GM21528 (cell line): ENCODE data around the gene KRTAP9-7.
"Not testable (repeated sequence)": the region's sequence is repeated elsewhere in the genome, so short reads cannot be mapped to it uniquely, and the experiment has no call there.

Source experiments
- ATAC-seq: cut with Tn5 transposase; IDR thresholded peaks from one replicate; pipeline ENCODE4 v1.9.1; 2021; ENCODE audit warnings: mild to moderate bottlenecking, moderate library complexity; ENCODE audit not compliant: unreplicated experiment, low FRiP score

The KRTAP9-7 gene

GRCh38 chr17:41267711-41268110, 7.8 kb upstream of the KRTAP9-7 start:
- no peak for ATAC-seq

- not testable (repeated sequence) for ATAC-seq
Observed at GRCh38 chr17:41271323-41271722, 4.2 kb upstream of the KRTAP9-7 start.

- ATAC-seq, result no peak
Observed at GRCh38 chr17:41271858-41272257, 3.6 kb upstream of the KRTAP9-7 start.

GRCh38 chr17:41278176-41278955, 2.9 kb downstream of the KRTAP9-7 start:
- no peak for ATAC-seq

DNA sequence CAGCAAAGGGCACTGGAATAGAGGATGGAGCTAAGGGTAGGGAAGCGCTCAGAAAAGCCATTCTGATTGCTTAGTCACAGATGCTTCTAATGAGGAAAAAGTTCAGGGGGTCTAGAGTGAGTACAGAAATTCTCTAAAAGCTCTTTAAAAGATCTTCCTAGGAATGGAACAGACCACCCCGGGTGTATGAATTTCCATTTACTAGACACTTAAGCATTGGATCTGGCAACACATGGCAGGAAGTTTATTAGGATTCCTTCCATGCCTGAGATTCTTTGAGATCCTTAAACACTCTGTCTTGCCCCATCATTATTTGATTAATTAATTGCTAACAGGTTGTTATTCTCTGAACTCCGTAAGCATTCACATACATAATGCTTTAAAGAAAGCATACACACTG, 8.5 kb downstream of the KRTAP9-7 start:
- ATAC-seq, result no peak

- ATAC-seq, result no peak
Observed at GRCh38 chr17:41284546-41284945, 9.0 kb downstream of the KRTAP9-7 start.

GRCh38 chr17:41287050-41287449, 11.6 kb downstream of the KRTAP9-7 start:
- ATAC-seq, result no peak

GRCh38 chr17:41294016-41294415, 18.5 kb downstream of the KRTAP9-7 start:
- no peak for ATAC-seq

DNA sequence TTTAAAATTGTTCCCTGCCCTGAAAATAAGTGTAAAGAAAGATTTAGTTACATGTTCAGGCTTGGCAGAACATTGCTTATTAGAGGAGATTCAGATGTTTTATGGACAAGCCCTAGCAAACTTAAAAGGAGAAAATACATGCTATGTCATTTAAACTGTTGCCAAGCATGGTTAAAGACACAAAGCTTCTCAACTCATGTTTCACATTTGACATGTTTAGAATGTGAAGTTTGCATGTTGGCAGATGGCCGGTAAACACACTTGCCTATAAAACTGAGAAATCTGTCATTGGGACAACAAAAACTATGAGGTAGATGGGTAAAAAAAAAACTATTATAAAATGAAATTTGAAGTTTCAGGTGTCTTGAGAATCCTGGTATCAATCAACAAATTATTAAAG, 21.3 kb downstream of the KRTAP9-7 start:
- no peak for ATAC-seq

DNA sequence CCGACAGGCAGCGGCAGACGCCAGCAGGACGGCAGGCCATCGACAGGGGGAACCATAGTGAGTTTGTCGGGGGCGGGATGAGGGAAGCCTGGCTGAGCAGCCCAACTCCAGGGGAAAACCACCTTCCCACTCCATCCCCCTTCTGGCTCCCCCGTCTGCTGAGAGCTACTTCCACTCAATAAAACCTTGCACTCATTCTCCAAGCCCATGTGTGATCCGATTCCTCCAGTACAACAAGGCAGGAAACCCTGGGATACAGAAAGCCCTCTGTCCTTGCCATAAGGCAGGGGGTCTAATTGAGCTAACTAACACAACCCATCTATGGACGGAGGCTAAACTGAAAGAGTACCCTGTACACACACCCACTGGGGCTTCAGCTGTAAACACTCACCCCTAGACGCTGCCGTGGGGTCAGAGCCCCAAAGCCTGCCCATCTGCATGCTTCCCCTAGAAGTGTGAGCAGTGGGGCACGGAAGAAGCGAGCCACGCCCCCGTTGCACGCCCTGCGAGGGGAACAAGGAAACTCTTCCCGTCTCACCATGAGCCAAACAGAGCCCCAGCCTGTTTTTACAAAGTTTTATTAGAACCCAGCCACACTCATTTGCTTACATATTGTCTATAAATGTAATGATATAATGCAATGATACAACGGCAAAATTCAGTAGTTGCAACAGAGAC, 23.1 kb downstream of the KRTAP9-7 start:
- ATAC-seq, result no peak

DNA sequence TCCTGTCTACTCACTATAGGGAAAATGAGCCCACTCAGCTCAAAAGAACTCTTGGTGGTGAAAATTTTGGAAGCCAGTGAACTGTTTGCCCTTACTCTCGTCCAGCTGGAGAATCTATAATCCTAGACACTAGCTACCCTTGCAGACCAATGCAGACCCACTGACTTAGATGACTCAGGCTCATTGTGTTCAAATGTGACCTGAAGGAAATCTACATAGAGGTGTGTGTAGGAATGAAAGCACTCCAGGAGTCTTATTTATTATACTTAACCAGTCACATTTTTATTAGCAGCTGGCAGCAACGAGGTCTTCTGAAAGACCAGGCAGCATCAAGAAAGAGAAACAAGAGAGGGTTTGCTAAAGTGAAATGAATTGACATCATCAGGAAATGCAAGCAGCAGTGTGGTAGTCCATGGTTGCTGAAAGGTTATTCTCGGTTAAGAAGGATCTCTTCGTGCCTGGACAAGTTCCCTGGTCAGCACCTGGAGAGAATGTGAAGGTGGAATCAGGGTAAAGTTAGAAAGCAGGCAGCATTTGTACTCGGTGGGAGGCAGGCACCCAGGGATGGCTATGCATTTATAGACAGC, 25.8 kb downstream of the KRTAP9-7 start:
- no peak for ATAC-seq

DNA sequence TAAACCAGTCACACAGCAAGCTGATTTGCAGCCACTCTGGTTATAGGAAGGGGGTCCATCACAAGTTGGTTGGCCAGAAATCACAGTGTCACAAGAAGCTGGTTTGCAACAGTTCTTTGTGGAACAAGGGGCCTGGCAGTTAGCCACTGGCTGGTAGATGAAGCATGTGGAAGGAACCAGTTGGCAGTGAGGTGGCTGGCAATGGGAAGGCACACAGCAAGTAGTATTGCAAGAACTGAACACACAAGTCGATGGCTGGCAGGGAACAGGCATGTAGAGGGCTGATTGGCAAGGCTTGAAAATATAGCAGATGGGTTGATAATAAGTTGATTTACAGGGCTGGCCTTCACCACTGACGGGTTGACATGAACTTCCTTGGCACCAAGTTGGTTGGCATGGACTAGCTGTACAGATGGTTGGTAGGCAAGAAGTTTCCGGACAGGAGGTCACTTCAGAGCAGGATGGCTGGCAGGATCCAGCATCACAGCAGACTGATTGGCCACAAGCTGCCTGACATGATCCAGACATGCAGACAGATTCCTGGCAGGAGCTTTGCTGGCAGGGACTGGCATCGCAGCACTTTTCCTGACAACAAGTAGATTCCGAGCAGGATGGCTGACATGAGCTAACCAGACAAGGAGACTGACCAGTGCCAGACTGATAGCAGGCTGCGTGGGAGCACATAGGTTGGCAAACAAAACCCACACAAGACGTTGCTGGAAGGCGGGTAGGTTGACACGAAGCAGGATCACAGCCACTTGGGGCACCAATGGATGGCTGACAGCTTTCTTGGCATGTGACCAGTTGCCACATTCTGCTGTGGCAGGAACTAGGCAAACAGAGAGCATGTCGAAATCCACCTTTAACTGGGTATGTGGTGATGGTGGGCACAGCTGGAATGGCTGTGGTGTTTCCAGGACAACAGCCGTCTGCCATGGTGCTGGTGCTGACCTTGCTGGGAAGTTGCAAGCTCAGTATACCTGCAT, 26.7 kb downstream of the KRTAP9-7 start, which contains the start of gene KRTAP29-1:
Gene KRTAP29-1 (minus strand): TSS at position 936 of the 986 bp plus-strand sequence. CDS start 0 bp downstream, at position 936.
- ATAC-seq, result no peak

- ATAC-seq, result no peak
Observed at GRCh38 chr17:41302981-41303380, 27.5 kb downstream of the KRTAP9-7 start.

DNA sequence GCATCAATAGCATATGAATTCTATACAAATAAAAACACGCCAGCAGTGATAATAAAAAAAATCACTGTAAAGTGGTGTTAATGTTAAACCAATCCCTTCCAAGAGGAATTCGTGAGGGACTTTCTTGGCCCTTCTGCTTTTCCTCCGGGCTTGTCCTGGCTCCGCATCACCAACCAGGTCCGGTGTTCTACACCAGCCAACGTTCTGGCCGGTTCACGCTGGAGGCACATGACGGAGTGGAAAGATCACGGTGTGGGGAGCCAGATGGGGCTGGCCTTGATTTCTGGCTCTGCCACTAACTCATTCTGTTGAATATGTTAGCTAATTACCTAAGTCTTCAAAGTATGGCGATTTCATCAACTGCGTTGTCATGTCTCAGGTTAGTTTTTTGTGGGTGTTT, 28.6 kb downstream of the KRTAP9-7 start:
- no peak for ATAC-seq

DNA sequence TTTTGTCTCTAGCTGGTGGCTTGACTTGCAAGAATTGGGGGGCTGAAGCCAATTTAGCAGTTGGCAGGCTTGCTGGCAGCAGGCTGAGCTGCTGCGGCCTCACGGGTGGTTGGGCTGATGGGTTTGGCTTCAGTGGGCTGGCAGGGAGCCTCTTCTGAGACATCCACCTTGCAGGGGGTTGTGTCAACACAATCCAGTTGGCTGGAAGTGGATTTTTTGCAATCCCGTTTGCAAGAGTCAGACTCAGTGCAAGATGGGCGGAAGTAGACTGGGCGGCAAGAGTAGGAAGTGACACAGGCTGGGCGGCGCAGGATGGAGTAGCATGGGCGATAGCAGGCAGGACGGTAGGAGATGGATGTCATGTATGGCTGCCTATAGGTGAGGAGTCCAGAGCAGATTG, 32.1 kb downstream of the KRTAP9-7 start:
- no peak for ATAC-seq

GRCh38 chr17:41308251-41308917, 32.9 kb downstream of the KRTAP9-7 start:
- no peak for ATAC-seq

DNA sequence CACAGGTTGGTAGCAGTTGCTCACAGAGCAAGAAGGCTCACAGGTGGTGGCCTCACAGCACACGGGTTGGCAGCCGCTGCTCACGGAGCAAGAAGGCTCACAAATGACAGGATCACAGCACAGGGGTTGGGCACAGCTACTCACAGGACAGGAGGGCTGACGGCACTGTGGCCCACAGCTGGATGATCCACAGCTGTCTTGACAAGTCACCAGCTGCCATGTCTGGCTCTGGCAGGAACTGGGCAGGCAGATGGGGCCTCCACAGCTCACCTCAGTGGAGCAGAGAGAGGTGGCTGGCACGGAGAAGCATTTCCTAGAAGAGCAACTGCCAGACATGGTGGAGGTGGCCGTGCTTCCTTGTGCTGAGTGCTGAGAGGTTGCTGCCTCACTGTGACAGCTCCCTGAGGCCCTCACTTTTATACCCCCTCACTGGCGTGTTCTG, 33.4 kb downstream of the KRTAP9-7 start, which contains the start of gene KRTAP16-1:
Gene KRTAP16-1 (minus strand): TSS at position 392 of the 442 bp plus-strand sequence. CDS start 56 bp downstream, at position 336.
- ATAC-seq, result no peak

- no peak for ATAC-seq
Observed at GRCh38 chr17:41311111-41311510, 35.6 kb downstream of the KRTAP9-7 start.

DNA sequence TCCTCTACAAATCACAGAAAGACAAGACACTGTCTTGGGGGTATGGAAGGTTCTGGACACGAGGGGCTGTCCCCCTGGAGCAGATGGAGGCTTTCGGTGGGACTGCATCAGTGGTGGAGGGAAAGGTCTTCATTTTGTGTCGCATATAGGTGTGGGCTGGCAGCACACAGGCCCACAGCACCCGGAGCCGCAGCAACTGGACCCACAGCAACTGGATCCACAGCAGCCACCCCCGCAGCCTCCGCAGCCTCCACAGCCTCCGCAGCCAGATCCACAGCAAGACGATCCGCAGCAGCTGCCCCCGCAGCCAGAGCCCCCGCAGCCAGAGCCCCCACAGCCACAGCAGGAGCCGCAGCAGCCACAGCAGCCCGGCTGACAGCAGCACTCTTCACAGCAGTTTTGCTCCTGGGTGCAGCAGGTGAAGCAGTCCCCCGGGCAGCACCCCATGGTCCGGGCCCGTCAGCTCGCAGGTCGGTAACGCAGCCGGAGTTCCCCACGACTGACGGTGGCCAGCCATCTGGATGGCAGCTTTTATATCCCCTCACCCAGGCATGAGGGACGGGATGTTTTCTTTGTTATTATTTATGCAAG, 39.8 kb downstream of the KRTAP9-7 start, which contains the start of gene KRTAP17-1:
Gene KRTAP17-1 (minus strand): TSS at position 507 of the 591 bp plus-strand sequence. CDS start 60 bp downstream, at position 447.
- no peak for ATAC-seq
